Activated effector memory CD4-positive, alpha-beta T cell treated with anti-CD3 and anti-CD28 coated beads, Interleukin-2, amount 50 U/mL, for 16 hours (primary cell): ENCODE results near the gene DNAJC17.

Source experiments
- DNase-seq: peaks from one replicate; pipeline ENCODE4 v3.0.0-alpha.2; 2020

The DNAJC17 gene

GRCh38 chr15:40764629-40765103 is 42.6 kb downstream of the DNAJC17 start:
- no peak for DNase-seq

GRCh38 chr15:40763801-40764628 is 43.3 kb downstream of the DNAJC17 start, which contains the start of gene GCHFR:
Gene GCHFR (plus strand): TSS chr15:40764068. CDS start chr15:40764181, 113 bp downstream.
- DNase-seq, result peak; percentile 89

- DNase-seq, result peak; percentile 81
Measured at GRCh38 chr15:40762919-40763800, 44.1 kb downstream of the DNAJC17 start.

GRCh38 chr15:40759961-40760360 is 47.3 kb downstream of the DNAJC17 start:
- no peak for DNase-seq

- no peak for DNase-seq
Measured at GRCh38 chr15:40756938-40757337, 50.3 kb downstream of the DNAJC17 start.

- DNase-seq, result no peak
Measured at GRCh38 chr15:40755812-40756208, 51.5 kb downstream of the DNAJC17 start.

GRCh38 chr15:40754883-40755811 is 52.1 kb downstream of the DNAJC17 start, which contains the start of gene RMDN3:
Gene RMDN3 (minus strand): TSS chr15:40755254. CDS start chr15:40754783, 471 bp downstream.
- DNase-seq, result peak; percentile 97

GRCh38 chr15:40754574-40754882 is 52.7 kb downstream of the DNAJC17 start:
- DNase-seq, result peak; percentile 71

- no peak for DNase-seq
Measured at GRCh38 chr15:40751745-40752144, 55.5 kb downstream of the DNAJC17 start.

GRCh38 chr15:40750885-40751284 is 56.4 kb downstream of the DNAJC17 start:
- DNase-seq, result no peak

- DNase-seq, result no peak
Measured at GRCh38 chr15:40749151-40749630, 58.1 kb downstream of the DNAJC17 start.

GRCh38 chr15:40747685-40748631 is 59.3 kb downstream of the DNAJC17 start:
- no peak for DNase-seq

- no peak for DNase-seq
Measured at GRCh38 chr15:40746916-40747418, 60.3 kb downstream of the DNAJC17 start.

- DNase-seq, result no peak
Measured at GRCh38 chr15:40744815-40745152, 62.5 kb downstream of the DNAJC17 start.

GRCh38 chr15:40743921-40744814 is 63.1 kb downstream of the DNAJC17 start:
- DNase-seq, result peak; percentile 88

GRCh38 chr15:40743485-40743901 is 63.8 kb downstream of the DNAJC17 start:
- no peak for DNase-seq

- DNase-seq, result peak; percentile 13
Measured at GRCh38 chr15:40739854-40740253, 67.4 kb downstream of the DNAJC17 start.

GRCh38 chr15:40739047-40739446 is 68.2 kb downstream of the DNAJC17 start:
- DNase-seq, result no peak

GRCh38 chr15:40737048-40737447 is 70.2 kb downstream of the DNAJC17 start:
- no peak for DNase-seq

- no peak for DNase-seq
Measured at GRCh38 chr15:40736575-40736974, 70.7 kb downstream of the DNAJC17 start.
